ENCODE data around the gene OR52E1.

Gene OR52E1

DNA sequence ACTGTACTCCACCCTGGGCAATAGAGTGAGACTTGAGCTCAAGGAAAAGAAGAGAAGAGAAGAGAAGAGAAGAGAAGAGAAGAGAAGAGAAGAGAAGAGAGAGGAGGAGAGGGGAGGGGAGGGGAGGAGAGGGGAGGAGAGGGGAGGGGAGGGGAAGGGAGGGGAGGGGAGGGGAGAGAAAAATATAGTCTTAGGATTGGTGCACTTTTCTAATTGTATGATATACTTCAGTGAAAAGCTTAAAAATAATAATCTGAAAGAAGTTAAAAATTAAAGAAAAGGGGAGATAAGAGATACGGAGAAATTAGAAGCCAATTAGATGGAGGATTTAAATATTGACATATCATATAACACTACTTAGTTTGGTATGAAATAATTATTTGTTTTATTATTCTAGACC, 49.5 kb downstream of the OR52E1 start:
- DNase-seq = no peak

Data from NCI-H1694 treated with DMSO at 0.1 percent for 48 hours (cell line).